PFSK-1 (cell line): ENCODE results near the gene DENND2D.

Experiments
- FOXP2 ChIP-seq: optimal IDR thresholded peaks from 2 replicates; pipeline ENCODE3; 2011; ENCODE audit warnings: borderline replicate concordance, control low read depth, inconsistent platforms; ENCODE audit not compliant: insufficient read depth; ENCODE audit errors: extremely low read length, extremely low read depth
- POLR2AphosphoS5 ChIP-seq: IDR thresholded peaks from 2 replicates; pipeline ENCODE4 v1.6.1; 2012; ENCODE audit warnings: low read depth, mild to moderate bottlenecking, control low read depth, low read length, moderate library complexity
- REST ChIP-seq, 2 experiments: IDR thresholded peaks; 2 replicates each; pipeline versions ENCODE4 v1.6.1 to v1.8.0; 2011 to 2012; ENCODE audit warnings: low read depth in 2 of 2, low read length in 2 of 2, control low read depth in 1 of 2, inconsistent platforms in 1 of 2, mild to moderate bottlenecking in 1 of 2, moderate library complexity in 1 of 2; ENCODE audit not compliant: insufficient read depth in 1 of 2
- SIN3A ChIP-seq: IDR thresholded peaks from 2 replicates; pipeline ENCODE4 v1.6.1; 2012; ENCODE audit warnings: mild to moderate bottlenecking, low read length, moderate library complexity, borderline replicate concordance; ENCODE audit not compliant: insufficient read depth
- TAF1 ChIP-seq: IDR thresholded peaks from 2 replicates; pipeline ENCODE4 v1.6.1; 2012; ENCODE audit warnings: low read length, control low read depth, borderline replicate concordance; ENCODE audit not compliant: insufficient read depth

The DENND2D gene

GRCh38 chr1:111145963-111146768 is 54.3 kb downstream of the DENND2D start:
- no peak for TF ChIP-seq FOXP2
- TF ChIP-seq REST (IDR thresholded peaks at IDR 0.05; ENCODE audit: insufficient read depth in 1 of 2, low read depth in 2 of 2, low read length in 2 of 2) = no peak
- TF ChIP-seq POLR2AphosphoS5 = no peak
- TF ChIP-seq SIN3A = no peak
- no peak for TF ChIP-seq TAF1

- TF ChIP-seq TAF1 (no peak), SIN3A (no peak), REST (IDR thresholded peaks at IDR 0.05; ENCODE audit: insufficient read depth in 1 of 2, low read depth in 2 of 2, low read length in 2 of 2) (no peak), FOXP2 (no peak), POLR2AphosphoS5 (no peak)
Observed at GRCh38 chr1:111145542-111145941, 54.9 kb downstream of the DENND2D start.

- TF ChIP-seq SIN3A (no peak), REST (IDR thresholded peaks at IDR 0.05; ENCODE audit: insufficient read depth in 1 of 2, low read depth in 2 of 2, low read length in 2 of 2) (no peak), TAF1 (no peak), POLR2AphosphoS5 (no peak), FOXP2 (no peak)
Observed at GRCh38 chr1:111142356-111142975, 58.0 kb downstream of the DENND2D start.

- no peak for TF ChIP-seq POLR2AphosphoS5
- no peak for TF ChIP-seq FOXP2
Observed at GRCh38 chr1:111141245-111142220, 58.9 kb downstream of the DENND2D start.

GRCh38 chr1:111140680-111140967 is 59.8 kb downstream of the DENND2D start:
- TF ChIP-seq TAF1 (no peak), REST (IDR thresholded peaks at IDR 0.05; ENCODE audit: insufficient read depth in 1 of 2, low read depth in 2 of 2, low read length in 2 of 2) (no peak), SIN3A (no peak; the same call in 1 of the 2 replicates), POLR2AphosphoS5 (no peak), FOXP2 (no peak)
